ENCODE data around the gene LAMB4.

LAMB4 gene

DNA sequence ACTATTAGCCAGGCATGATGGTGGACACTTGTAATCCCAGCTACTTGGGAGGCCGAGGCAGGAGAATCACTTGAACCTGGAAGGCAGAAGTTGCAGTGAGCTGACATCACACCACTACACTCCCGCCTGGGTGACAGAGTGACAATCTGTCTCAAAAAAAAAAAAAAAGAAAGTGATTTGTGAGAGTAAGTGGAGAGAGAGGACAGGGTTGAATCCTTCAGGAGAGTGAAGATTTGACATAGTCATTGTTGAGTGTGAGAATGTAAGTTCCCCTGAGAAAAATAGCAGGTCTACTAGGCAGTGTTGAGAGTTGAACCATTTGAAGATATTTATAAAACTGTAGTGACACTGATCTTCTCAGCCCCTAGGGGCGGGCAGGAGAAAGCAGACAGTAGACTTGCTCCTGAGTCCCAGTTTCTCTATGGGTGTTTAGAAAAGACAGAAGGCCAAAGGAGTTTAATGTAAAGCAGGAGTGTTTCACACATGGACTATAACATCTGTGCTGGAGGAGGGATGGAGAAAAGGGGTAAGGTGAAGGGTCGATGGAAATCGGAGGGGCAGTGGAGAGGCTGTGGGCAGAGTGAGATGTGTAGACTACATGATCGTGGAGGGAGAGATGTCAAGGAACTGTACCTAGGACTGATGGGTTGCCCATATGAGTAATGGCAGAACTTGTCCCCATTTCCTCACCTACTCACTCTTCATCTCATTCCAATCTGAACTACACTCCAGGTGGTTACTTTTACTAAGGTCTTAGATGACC lies 13.7 kb upstream of the LAMB4 start:
- DNase-seq (ENCODE audit: low read depth): no peak

DNA sequence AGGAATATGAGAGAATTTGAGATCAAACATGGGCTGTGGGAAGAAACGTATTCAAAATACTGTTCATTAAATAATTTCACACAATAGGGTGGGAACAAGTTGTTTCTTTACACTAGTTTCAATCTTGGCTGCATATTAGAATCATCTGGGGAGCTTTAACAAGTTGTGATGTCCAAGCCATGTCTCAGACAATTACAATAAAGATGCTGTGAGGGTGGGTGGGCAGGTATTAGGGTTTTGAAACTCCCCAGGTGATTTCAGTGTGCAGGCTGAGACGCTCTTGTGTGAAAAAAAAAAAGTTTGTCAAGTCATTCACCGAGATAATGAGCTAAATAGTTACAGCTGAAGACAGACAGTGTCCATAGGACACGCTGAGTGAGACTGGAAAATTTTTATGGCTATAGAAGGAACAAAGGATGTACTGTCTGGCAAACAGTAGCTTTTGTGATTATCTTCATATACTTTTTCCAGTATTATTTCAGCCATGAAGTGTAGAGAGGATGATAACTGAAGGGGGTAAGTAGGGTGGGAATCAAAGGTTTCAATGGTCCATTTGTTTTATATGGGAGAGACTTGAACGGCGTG lies 12.6 kb upstream of the LAMB4 start:
- no peak for DNase-seq (ENCODE audit: low read depth)

DNA sequence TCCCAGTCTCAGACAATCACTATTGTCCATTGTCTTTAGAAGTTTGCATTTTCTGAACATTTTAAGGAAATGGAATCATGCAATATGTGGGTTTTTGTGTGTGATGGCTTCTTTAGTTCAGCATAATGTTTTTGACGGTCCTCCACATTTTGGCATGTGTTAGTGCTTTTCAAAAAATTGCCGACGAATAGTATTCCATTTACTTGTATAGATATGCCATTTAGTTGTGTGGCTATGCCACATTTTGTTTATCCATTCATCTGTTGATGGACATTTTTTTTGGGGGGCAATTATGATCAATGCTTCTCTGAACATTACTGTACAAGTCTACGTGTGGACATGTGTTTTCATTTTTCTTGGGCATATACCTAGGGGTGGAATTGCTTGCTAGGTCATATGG lies 12.0 kb upstream of the LAMB4 start:
- DNase-seq (ENCODE audit: low read depth): no peak

DNA sequence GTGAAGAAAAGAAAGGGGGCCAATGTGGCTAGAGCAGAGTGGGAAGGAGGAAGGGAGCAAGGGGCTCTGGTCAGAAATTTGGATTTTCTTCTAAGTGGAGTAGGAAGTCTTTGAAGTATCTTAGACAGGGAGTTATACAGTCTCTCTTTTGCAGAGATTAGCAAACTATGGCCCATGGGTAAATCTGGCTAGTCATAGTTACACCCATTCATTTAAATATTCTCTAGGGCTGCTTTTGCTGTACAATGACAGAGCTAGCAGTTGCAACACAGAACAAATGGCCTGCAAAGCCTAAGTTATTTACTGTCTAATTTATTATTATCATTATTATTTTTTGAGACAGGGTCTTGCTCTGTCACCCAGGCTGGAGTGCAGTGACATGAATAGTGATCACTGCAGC lies 10.5 kb upstream of the LAMB4 start:
- DNase-seq (ENCODE audit: low read depth): no peak

DNA sequence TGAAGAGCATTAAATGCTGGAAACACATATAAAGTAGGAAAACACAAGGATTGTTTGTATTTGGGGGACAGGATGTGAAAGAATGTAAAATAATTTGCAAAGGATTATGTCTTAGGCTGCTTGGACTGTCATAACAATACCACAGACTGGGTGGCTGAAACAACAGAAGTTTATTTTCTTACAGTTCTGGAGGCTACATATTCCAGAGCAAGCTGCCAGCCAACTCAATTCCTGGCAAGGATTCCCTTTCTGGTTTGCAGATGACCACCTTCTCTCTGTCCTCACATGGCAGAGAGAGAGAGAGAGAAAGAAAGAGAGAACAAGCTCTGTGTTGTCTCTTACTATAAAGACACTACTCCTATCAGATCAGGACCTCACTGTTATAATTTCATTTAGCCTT lies 8.8 kb upstream of the LAMB4 start:
- DNase-seq (ENCODE audit: low read depth): no peak

DNA sequence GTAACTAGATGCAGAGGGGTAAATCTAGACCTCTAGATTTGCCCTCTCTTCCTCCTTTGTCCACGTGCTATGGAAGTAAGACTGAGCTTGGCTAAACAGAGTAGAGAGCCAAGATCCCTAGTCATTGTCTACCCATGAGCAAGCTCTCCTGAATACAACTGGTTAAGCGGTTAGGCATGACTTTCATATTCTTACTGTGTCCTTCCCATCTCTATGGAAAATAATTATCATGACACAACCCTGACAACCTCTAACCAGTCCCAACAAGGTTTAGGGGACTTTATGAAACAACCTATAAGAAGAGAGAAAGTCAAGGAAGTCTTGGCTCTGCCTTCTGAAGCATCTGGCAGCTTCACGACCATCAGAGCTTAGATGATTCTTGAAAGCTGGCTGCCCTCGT lies 7.8 kb upstream of the LAMB4 start:
- DNase-seq (ENCODE audit: low read depth): no peak

DNA sequence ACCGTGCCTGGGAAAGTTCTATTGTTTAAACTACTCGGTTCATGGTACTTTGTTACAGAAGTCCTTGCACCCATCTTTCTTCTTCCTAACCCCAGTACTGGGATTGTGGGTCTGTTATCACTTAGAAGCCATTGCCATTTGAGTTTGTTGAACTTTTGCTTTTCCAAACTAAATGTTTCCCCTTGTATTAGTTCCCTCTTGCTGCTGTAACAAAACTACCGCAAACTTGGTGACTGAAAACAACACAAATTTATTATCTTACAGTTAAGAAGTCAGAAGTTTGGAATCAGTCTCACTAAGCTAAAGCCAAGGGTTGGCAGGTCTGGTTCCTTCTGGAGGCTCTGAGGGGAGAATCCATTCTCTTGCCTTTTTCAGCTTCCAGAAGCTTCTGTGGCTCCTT lies 6.9 kb upstream of the LAMB4 start:
- DNase-seq (ENCODE audit: low read depth): no peak

DNA sequence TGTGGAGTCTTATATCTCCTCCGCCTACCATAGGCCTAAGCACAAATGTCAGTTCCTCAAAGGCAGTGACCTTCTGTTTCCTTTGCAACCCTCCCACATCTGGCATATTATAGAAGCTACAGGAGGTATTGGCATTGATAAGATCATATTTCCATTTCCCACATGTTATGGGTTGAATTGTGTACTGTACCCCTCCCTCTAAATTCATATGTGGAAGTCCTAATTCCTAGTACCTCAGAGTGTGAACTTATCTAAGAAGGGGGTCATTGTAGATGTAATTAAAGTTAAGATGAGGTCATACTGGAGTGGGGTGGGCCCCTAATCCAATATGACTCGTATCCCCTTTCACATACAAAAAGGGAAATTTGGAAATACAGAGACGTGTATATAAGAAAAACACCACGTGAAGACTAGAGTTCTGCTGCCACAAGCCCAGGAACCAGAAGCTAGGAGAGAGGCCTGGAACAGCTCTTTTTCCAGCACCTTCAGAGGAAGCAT lies 6.1 kb upstream of the LAMB4 start:
- no peak for DNase-seq (ENCODE audit: low read depth)

DNA sequence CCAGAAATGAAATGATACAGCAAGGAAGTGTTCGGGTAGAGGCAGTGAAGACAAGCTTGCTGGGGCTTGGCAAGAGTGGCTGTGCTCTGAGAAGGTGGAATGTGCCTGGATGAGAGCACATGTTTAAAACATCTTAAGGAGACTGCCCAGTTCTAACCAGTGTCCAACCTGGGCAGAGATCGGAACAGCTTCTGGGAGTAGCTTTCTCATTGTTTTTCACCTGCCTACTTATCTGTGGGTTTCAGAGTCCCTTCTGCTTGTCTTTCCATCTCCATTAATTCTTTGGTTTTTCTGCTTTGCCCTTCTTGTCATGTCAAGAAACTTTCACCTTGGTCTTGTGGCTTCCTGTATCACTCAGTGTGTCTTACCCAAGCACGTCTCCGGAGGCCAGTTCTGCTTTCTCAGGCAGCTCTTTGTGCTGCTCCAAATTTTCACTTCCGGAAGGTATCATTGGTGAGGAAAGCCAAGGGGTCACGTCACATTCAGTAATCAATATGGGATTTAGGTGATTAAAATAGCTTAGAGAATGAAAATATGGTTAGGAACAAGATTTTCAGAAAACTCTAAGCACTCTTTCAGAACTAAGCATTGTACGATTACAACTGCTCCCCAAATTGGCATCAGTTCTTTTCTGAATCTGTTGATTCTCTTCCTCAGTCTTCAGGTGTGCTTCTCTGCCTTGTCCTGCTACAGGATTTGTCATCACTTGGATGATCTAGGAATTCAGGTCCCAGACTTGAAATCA lies 5.5 kb upstream of the LAMB4 start:
- no peak for DNase-seq (ENCODE audit: low read depth)

DNA sequence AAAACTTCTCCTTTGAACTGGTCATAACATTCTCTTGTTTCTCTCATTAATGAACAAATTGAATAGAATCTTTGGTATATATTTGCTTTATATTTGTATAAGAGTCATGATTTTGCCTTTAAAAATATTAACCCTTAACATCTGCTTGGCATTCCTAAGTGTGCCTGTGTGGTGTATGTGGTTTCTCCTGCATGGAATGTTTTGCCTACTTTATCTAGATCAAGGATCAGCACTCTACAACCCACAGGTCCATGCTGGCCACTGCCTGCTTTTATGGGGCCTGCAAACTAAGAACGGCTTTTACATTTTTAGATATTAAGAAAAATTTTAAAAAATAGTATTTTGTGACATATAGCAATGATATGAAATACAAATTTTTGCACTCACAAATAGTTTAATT lies 4.3 kb upstream of the LAMB4 start:
- DNase-seq (ENCODE audit: low read depth): no peak

DNA sequence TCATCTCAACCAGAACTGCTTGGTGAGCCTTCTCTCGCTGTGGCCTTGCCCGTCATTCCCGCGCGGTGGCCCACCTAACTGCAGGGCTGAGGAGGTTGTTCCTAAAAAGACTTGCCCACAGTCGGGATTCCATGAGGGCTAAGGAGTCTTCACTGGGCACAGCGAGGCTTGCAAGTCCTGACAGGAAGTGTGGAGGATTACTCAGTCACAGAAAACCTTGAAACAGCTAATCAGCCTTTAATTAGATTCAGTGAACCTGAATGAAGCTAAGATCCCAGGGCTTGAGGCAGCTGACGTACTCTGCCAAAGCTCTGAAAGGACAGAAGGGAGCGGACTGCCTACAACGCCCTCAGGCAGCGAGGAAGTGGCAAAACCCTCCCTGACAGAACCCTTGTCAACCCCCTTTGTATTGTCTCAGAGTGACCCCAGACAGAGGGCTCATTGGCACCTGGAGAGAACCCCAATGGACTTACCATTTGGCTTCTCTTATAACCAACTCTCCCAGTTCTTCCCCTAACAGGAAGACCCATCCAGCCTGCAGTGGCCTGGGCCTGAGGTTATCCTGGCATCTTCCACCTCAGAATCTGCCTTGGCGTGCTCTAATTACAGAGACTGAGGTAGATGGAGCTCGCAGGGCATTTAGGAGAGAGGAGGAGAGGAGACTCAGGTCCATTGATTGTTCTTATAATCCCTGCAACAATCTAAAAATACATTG lies 2.5 kb upstream of the LAMB4 start:
- no peak for DNase-seq (ENCODE audit: low read depth)

DNA sequence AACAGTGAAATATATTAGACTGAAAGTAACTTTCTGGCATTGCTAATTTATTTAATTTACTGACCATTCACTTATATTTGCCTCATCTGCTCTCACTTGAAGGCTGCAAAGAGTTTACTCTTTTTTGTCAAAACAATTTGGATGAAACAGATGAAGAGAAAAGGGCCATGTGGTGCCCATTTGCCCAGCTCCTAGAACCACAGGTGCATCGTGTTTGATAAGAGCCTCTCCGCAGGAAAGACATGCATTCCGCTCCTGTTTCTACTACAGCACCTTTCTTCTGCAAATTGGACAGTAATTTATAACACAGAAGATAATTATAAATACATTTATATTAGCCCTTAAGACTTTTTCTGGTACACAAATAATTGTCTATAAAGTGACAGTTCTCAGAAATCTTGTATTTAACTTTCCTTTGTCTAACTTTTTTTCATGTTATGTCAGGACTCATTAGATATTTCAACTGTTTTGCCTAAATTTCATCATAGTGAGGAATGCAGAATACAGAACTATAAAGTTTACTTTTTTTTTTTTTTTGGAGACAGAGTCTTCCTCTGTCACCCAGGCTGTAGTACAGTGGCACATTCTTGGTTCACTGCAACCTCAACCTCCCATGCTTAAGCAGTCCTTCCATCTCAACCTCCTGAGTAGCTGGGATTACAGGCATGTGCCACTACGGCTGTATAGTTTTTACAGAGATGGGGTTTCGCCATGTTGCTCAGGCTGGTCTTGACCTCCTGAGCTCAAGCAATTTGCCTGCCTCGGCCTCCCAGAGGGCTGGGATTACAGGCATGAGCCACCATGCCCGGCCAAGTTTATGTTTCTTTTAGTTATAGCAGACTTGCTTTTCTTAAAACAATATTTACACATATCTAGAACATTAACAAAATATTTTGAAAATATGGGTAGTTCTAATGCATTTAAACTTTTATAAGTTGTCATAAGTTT lies 869 bp downstream of the LAMB4 start:
- no peak for DNase-seq (ENCODE audit: low read depth)

DNA sequence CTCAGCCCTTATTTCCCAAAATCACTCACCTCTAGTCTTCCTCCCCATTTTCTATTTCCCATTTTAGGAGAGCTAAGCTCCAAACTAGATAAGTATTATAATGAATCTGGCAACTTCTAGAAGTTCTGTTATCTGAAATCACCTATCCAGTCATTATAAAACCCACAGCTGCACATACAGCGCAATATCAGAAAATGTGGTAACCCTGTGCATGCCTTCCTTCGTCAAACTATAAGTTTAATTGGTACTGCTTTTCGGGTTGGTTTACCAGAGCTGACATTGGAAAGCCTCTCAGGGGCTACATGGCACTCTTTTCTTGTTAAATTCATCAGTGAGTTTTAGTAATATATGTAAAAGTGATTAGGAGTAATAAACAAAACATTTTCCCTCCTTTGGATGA lies 1.6 kb downstream of the LAMB4 start:
- DNase-seq (ENCODE audit: low read depth): no peak

DNA sequence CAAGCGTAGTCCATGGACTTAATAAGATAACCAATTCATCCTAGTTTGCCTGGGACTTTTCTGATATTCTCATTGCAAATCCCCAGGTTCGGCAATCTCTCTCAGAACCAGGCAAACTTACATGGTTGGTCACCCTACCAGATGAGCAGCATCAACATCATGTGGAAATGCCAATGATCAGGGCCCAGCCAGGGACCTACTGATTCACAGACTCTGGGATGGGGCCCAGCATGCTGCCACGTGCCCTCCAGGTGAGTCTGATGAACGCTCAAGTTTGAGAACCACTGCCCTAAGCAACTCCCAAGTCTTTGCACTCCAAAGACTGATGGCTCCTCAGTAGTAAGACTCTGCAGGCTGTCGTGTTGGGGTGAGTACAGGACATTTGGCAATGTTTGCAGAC lies 2.7 kb downstream of the LAMB4 start:
- DNase-seq (ENCODE audit: low read depth): no peak

DNA sequence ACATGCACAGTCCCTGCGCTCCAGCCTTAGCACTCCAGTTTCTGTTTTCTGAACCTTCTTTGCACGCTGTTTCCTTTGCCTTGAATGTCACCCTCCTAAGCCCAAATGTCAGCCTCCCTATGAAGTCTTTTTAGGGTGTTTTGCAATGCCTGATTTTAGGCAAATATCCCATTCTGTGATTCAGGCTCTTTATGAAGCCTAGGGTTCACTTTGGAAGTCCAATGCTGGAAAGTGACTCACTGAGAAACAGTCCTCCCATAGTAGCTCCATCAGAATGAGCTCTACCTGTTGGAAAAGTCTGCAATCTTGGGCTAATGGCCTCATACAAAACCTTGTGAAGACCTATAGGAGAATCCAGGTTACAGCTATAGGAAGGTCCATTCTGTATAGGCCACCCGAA lies 5.3 kb downstream of the LAMB4 start:
- no peak for DNase-seq (ENCODE audit: low read depth)

DNA sequence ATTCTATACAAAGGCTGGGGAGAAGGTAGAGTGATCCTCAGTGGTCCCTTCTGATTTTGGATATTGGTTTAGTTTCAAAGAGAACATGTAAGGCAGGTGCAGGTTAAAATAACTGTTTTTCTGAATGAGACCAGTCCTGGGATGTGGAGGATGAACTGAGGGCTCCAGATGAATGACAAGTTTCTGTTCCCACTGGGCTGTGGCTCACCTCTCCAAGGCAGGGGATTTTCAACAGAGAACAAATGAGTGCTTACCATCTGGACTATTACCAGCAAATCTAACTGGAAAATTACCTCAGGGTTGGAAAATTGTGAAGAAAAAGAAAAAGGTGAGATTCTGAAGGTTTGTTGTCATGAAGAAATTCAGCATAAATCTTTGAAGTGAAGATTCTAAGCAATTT lies 8.0 kb downstream of the LAMB4 start:
- no peak for DNase-seq (ENCODE audit: low read depth)

DNA sequence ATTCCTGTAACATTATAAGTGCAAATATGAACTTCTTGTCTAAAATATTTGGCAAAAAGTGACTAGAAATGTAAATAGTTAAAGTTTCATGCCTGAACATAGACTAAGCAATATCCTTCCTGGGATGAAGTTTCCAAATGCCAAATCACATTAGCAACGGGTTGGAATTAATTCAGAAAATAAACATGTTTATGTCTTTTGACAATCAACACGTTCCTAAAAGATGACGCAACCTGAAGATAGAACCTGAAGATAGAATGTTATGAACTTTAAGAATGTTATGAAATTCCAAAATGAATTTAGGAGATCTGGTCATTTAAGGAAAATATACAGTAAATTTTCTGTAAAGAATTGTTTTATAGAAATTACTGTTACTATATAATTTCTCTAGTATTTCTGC lies 9.2 kb downstream of the LAMB4 start:
- no peak for DNase-seq (ENCODE audit: low read depth)

DNA sequence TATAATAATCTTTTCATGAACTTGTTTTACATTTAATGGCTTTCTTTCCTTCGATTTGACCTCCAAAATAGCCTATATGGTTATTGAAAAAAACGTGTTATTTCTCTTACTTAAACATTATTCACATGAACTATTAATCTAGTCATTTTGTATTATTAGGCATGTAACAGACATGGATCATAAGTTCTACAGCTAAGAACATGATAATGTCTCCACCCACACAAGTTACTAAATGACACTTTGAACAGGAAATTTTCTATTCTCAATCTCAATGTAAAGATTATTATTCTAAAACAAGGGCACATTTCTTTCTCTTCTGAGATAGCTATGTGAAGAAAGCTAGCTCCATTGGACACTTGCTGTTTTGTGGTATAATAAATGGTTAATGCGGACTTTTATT lies 10.0 kb downstream of the LAMB4 start:
- DNase-seq (ENCODE audit: low read depth): no peak

DNA sequence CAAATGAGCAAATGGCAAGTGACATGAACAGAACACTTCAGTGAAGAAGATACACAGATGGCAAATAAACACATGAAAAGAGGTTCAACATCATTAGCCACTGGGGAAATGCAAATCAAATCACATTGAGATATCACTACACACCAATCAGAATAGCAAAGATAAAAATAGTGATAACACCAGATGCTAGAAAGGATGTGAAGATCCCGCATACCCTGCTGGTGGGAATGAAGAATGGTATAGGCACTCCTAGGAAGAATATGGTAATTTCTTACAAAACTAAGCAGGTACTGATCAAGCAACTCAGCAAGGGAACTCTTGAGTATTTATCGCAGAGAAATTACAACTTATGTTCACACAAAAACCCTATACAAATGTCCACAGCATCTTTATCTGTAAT lies 11.2 kb downstream of the LAMB4 start:
- DNase-seq (ENCODE audit: low read depth): no peak

DNA sequence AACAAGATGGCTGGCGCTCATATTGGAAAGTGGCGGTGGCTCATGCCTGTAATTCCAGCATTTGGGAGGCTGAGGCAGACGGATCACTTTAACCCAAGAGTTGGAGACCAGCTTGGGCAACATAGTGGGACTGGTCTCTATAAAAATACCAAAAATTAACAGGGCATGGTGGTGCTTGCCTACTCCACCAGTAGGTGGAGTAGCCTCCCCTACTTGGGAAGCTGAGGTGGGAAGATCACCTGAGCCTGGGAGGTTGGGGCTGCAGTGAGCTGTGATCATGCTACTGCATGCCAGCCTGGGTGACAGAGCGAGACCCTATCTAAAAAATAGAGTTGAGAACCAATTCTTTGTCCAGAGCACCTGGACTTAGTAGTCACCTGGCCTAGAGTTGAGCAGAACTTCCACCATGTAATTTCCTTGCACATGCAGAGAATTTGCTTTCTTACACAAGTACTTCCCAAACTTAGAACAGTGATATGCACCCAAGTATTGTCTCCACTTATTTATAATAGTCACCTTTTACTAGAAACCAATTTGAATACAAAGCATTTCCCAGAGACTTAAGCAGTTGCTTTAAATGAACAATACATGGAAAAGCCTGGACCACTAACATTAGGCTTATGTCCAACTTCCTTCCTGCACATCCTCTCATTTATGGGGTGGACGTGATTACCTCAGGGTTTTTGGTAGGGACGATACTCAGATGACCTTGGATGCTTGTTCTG lies 15.9 kb downstream of the LAMB4 start:
- no peak for DNase-seq (ENCODE audit: low read depth)

DNA sequence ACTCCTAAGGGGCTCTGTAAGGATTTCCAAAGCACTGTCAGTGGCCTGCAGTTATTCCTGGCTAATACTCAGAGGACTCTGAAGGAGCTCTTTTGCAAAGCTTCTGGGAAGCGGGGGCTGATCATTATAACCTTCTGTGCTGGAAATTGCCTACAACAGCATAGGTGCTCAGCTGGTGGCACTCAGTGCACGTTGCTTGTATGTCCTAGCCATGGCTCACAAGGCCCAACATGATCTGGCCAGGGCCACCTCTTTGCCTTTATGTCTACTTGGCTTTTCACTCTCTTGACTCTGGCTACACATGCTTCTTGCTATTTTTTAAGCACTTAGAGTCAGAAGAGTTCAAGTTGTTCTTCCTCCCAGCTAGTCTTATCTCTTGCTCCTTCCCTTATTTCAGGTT lies 17.5 kb downstream of the LAMB4 start:
- no peak for DNase-seq (ENCODE audit: low read depth)
